ENCODE results near the gene CLMN. TPM values are rescaled to one million over a fixed set of nuclear protein-coding genes. Genes with fewer than 3 reads are reported as not detected.

Gene CLMN
- total and polyA plus RNA-seq, 10 of the 15 experiments (the other 5 are each of a cell fraction or from before 2014, with no cell fraction given), result 7.8 to 49.3 (median 18.5) TPM

GRCh38 chr14:95320078-95320895 lies 579 bp upstream of the CLMN start:
- Histone ChIP-seq H3K27ac (ENCODE audit: control insufficient read depth, insufficient read depth) (no peak overlapping the region), H3K27me3 (replicated peaks in 1 of 2; ENCODE audit: control insufficient read depth in 2 of 2, insufficient read depth in 2 of 2, low read length in 1 of 2) (no peaks in the 10 kb centered on the region), H2AFZ (ENCODE audit: control insufficient read depth, low read depth, low read length) (no peak overlapping the region; the same call in 1 of the 2 replicates), H3K9me3 (replicated peaks; ENCODE audit: control insufficient read depth, insufficient read depth, low read length) (no peaks in the 10 kb centered on the region), H3K4me1 (ENCODE audit: control insufficient read depth, insufficient read depth, low read length) (peaks cover 10% of the 10 kb centered on the region), H3K4me3 (peak overlapping the region; percentile 71), H3K9ac (ENCODE audit: control insufficient read depth, insufficient read depth, low read length) (peak overlapping the region; percentile 5; the same call in 1 of the 2 replicates), H4K20me1 (ENCODE audit: control insufficient read depth, insufficient read depth) (no peaks in the 10 kb centered on the region), H3K36me3 (ENCODE audit: control insufficient read depth in 2 of 2, insufficient read depth in 2 of 2, low read length in 1 of 2) (no peaks in the 10 kb centered on the region), H3K79me2 (ENCODE audit: control insufficient read depth, insufficient read depth, low read length) (no peaks in the 10 kb centered on the region; the same call in 1 of the 2 replicates), H3K4me2 (ENCODE audit: control insufficient read depth, insufficient read depth) (peak overlapping the region; percentile 68)
- intact Hi-C loops (cut with micrococcal nuclease; ENCODE audit: unreplicated experiment), result loop anchor here (10.0 kb wide), 1 partner anchor 185 kb away; no protein-coding TSS in a partner anchor
- no TSS peak for BruUV-seq (replicated peaks)
- FAIRE-seq (no peak), ATAC-seq (no peak), DNase-seq (ENCODE audit: low read depth, low spot score) (no peak)
- ChIA-PET RAD21 (ENCODE audit: unreplicated experiment) (interaction anchor here (1.2 to 2.3 kb wide), 4 partner anchors 8 to 70 kb away, joined by 6 to 8 read pairs (median 8); no protein-coding TSS in a partner anchor), POLR2A (interaction anchor here (0.5 kb wide), 1 partner anchor 162 kb away, joined by 4 read pairs; no protein-coding TSS in a partner anchor), SMC1A (ENCODE audit: uncharacterized antibody, unreplicated experiment) (interaction anchor here (0.6 to 2.1 kb wide), 4 partner anchors 7 to 139 kb away, joined by 3 to 12 read pairs (median 4); no protein-coding TSS in a partner anchor), CTCF (interaction anchor here (1.4 kb wide), 1 partner anchor 41 kb away, joined by 7 read pairs; no protein-coding TSS in a partner anchor)
- in situ Hi-C loops (cut with MboI), result no loop called here
- TF ChIP-seq ZNF274 (IDR thresholded peaks at IDR 0.05; ENCODE audit: insufficient read depth, insufficient read length) (no peak), KDM1A (IDR thresholded peaks at IDR 0.05; ENCODE audit: borderline replicate concordance) (no peak), IRF4 (IDR thresholded peaks at IDR 0.05; ENCODE audit: low read depth, low read length) (no peak), SIX5 (IDR thresholded peaks at IDR 0.05; ENCODE audit: low read depth, low read length, severe bottlenecking) (no peak), SUZ12 (IDR thresholded peaks at IDR 0.05; ENCODE audit: unreplicated experiment) (no peak), NFXL1 (IDR thresholded peaks at IDR 0.05; ENCODE audit: borderline replicate concordance) (no peak), HCFC1 (IDR thresholded peaks at IDR 0.05; ENCODE audit: low read length) (no peak), CREM (IDR thresholded peaks at IDR 0.05; ENCODE audit: low read depth) (no peak), CEBPB (IDR thresholded peaks at IDR 0.05; ENCODE audit: borderline replicate concordance in 1 of 2, low read depth in 2 of 2, low read length in 2 of 2) (no peak), TCF12 (IDR thresholded peaks at IDR 0.05; ENCODE audit: low read depth, low read length) (no peak), MAX (IDR thresholded peaks at IDR 0.05; ENCODE audit: low read depth, low read length) (no peak)
- WGBS (ENCODE audit: insufficient coverage, insufficient replicate concordance, low lambda C conversion rate, missing lambda C conversion rate), result 57% methylated on average over 20 of the region's 32 CpGs

All from GM12878 (cell line).